BJ (cell line): ENCODE measurements around the gene ITGA1. TPM values are rescaled to one million over a fixed set of nuclear protein-coding genes. Genes with fewer than 3 reads are reported as not detected.
A peak's percentile ranks its signal among the peaks of the same experiment; 100 is the strongest.

Source experiments
- CTCF ChIA-PET: fragments of 350-600 bp; formaldehyde crosslinking; extraction: SDS; loops from one replicate; lab custom pipeline; 2021; ENCODE audit warnings: antibody characterized with exemption, inconsistent platforms; lab: Yijun Ruan, JAX
- POLR2A ChIA-PET: fragments of 300-600 bp; sonication (Branson Sonifier 250); formaldehyde crosslinking; extraction: SDS; loops from one replicate; lab custom pipeline; 2021; ENCODE audit warnings: antibody characterized with exemption; lab: Charles Lee
- DNase-seq: peaks from one replicate; pipeline ENCODE4 v3.0.0-alpha.2; 2011; ENCODE audit warnings: low read depth
- H3K27me3 ChIP-seq: 2 replicates; pipeline ENCODE4 v1.6.0; 2011; ENCODE audit warnings: low read length; ENCODE audit not compliant: control insufficient read depth, insufficient read depth
- H3K36me3 ChIP-seq: 2 replicates; pipeline ENCODE4 v1.5.1; 2011; ENCODE audit warnings: low read length; ENCODE audit not compliant: control insufficient read depth, insufficient read depth
- H3K4me3 ChIP-seq: 2 replicates; pipeline ENCODE4 v1.5.1; 2011; ENCODE audit warnings: low read depth, mild to moderate bottlenecking, control low read depth, low read length
- CTCF ChIP-seq: IDR thresholded peaks from 2 replicates; pipeline ENCODE4 v1.5.1; 2011; ENCODE audit warnings: low read depth, mild to moderate bottlenecking, control low read depth, inconsistent platforms, low read length, moderate library complexity; ENCODE audit not compliant: insufficient read depth
- polyA plus RNA-seq: library from polyadenylated mRNA; depleted of rRNA; stranded (reverse); fragments of >200 nt; gene quantifications from 2 replicates; pipeline ENCODE4 v1.2.3, GENCODE V29; 2011

Gene ITGA1
- polyA plus RNA-seq, 1 experiment = 35.2 TPM

- POLR2A ChIA-PET = no interaction called here
- no peak for DNase-seq
- no peak for TF ChIP-seq CTCF
- CTCF ChIA-PET = interaction anchor here (1.1 to 1.7 kb wide), 2 partner anchors 111 kb away, joined by 3 to 4 read pairs; no protein-coding TSS in a partner anchor
- H3K27me3 ChIP-seq = no peaks in the 10 kb centered on the region
- peaks cover 2% of the 10 kb centered on the region for H3K36me3 ChIP-seq
- peak overlapping the region; percentile 62 for H3K4me3 ChIP-seq
Observed at GRCh38 chr5:52802272-52802973, 14.7 kb downstream of the ITGA1 start.

GRCh38 chr5:52802974-52803336, 15.2 kb downstream of the ITGA1 start:
- TF ChIP-seq CTCF = no peak
- POLR2A ChIA-PET = no interaction called here
- no peak for DNase-seq
- H3K36me3 ChIP-seq = peaks cover 2% of the 10 kb centered on the region
- H3K4me3 ChIP-seq = peak overlapping the region; percentile 62
- H3K27me3 ChIP-seq = no peaks in the 10 kb centered on the region
- CTCF ChIA-PET = no interaction called here

GRCh38 chr5:52804387-52804791, 16.7 kb downstream of the ITGA1 start:
- CTCF ChIA-PET = interaction anchor here (1.2 kb wide), 1 partner anchor 71 kb away, joined by 4 read pairs; no protein-coding TSS in a partner anchor
- POLR2A ChIA-PET = no interaction called here
- no peak for DNase-seq
- H3K4me3 ChIP-seq = no peak overlapping the region
- no peaks in the 10 kb centered on the region for H3K27me3 ChIP-seq
- H3K36me3 ChIP-seq = peaks cover 2% of the 10 kb centered on the region
- TF ChIP-seq CTCF = no peak

- no peak for TF ChIP-seq CTCF
- peaks cover 2% of the 10 kb centered on the region for H3K36me3 ChIP-seq
- ChIA-PET CTCF (no interaction called here), POLR2A (no interaction called here)
- no peak for DNase-seq
- H3K27me3 ChIP-seq = no peaks in the 10 kb centered on the region
- H3K4me3 ChIP-seq = no peak overlapping the region
Observed at GRCh38 chr5:52804981-52805380, 17.3 kb downstream of the ITGA1 start.

- Histone ChIP-seq H3K4me3 (no peak overlapping the region), H3K36me3 (peaks cover 2% of the 10 kb centered on the region), H3K27me3 (no peaks in the 10 kb centered on the region)
- ChIA-PET CTCF (no interaction called here), POLR2A (interaction anchor here (0.7 kb wide), 1 partner anchor 54 kb away, joined by 3 read pairs; no protein-coding TSS in a partner anchor)
- TF ChIP-seq CTCF = no peak
- DNase-seq = no peak
Observed at GRCh38 chr5:52805615-52806014, 17.9 kb downstream of the ITGA1 start.
